H54 (cell line): ENCODE results near the gene ERMARD.

Source experiments
- DNase-seq: peaks from one replicate; pipeline ENCODE4 v3.0.0; 2011; ENCODE audit warnings: low spot score, mixed read lengths; ENCODE audit not compliant: insufficient read length
- FAIRE-seq: peaks from 3 replicates; lab custom pipeline; 2011; peaks lifted over from hg19 to GRCh38; lab: Jason Lieb, UNC
- POLR2A ChIP-seq: IDR thresholded peaks from 2 replicates; pipeline ENCODE4 v1.6.1; 2011; ENCODE audit warnings: low read depth, mild to moderate bottlenecking, low read length

Gene ERMARD

DNA sequence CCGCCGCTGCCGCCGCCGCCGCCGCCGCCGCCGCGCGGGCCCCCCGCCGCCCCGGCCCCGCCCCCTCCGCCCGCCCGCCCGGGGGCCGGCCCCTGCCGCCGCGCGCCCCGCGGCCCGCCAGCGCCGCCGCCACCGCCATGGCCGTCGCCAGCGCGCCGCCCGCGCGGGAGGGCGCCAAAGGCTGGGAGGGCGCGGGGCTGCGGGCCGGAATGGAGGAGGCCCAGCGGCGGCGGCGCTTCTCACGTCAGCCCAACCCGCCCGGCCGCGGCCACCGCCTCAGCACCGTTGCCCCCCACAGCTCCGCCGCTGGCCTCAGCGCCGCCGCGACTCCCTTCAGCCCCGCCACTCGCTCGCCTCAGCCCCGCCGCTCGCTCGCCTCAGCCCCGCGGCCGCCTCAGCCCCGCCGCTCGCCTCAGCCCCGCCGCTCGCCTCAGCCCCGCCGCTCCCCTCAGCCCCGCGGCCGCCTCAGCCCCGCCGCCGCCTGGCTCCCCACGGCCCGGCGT, 27.4 kb upstream of the ERMARD start:
- TF ChIP-seq POLR2A, result peak; percentile 3; the same call in 1 of the 2 replicates
- FAIRE-seq (no peak), DNase-seq (no peak)

DNA sequence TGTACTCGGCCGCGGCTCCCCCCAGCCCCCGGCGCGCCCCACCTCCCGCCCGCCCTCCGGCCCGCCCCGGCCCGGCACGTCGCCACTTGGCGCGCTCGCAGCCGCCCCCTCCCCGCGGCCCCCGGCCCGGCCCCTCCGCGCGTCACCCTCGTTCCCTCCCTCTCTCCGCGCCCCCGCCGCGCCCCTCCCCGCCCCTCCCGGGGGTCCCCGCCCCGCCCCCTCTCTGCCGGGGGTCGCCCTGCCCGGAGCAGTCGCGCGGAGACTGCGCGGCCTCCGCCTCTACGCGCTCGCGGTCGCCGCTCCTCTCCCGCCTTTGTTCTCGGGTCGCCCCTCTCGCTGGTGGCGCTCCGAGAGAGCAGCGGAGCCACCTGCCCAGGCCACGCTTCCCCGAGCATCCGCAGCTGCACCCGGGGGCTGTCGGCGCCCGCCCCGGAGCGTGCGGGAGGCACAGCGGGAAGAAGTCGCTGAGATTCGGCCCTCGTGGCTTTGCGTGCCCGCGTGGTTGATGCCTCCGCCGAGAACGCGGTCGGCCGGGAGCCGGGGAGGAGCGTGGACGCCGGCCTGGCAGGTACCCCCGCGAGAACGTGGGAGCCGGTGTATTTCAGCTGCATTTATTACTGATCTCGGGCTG, 26.8 kb upstream of the ERMARD start, which contains the start of gene PHF10:
TSS of gene PHF10 (minus strand) at position 7 of the 631 bp plus-strand sequence. CDS start 569 bp downstream, outside the sequence.
- DNase-seq (no peak), FAIRE-seq (no peak)
- no peak for TF ChIP-seq POLR2A

DNA sequence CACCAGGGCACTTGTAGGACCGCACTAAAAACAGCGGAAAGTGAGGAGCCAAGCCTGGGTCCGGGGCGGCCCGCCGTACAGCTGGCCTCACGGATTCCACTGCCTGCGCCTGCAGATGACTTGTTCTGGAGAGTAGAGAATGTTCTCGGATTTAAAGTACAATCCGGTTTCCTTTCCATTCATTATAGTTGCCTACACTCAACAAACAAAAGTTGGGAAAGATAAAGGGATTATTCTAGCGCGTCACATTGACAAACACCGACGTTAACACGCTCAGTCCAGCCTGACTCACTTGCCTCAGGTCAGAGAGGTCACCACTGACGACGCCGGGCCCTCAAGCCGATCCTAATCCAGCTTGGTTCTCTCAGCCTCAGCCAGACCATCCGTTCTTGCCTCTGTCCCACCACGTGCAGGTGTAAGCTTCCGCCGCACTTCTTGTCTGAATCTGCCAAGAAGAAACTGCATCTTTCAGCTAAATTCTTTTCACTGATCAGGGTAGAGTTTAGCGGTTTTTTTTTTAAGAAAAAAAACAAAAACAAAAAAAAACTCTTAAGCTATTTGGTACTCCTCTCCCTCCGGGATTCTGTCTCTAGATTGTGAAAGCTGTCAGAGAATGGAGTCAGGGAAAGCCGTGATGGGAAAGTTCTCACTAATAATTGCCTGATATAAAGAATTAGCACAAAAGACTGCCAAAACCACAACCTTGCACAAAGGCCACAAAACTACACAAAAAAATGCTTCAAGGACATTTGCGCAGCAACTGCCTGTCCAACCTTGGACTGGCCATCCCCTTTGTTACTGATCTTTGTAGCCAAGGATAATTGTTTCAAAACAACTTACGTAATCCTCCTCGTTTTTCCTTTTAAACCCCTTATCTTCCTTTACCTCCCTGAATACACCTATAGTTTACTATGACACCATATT, 26.0 kb upstream of the ERMARD start:
- FAIRE-seq (no peak), DNase-seq (no peak)
- TF ChIP-seq POLR2A, result no peak

DNA sequence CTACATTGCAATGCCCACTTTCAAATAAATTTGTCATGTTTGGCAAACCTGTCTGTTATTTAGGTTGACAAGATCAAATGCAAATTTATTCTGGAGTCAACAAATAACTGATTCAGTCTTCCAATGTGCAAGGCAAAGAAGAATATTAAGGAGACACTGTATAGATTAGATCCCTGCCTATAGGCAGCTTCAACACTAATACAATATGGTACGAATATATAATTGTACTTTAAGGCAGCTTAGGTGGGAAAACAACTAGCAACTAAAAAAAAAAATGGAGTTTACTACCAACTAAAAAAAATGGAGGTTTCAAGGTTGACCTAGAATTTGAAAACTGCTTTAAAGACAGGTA, 25.4 kb upstream of the ERMARD start:
- no peak for DNase-seq
- no peak for FAIRE-seq
- TF ChIP-seq POLR2A, result no peak

DNA sequence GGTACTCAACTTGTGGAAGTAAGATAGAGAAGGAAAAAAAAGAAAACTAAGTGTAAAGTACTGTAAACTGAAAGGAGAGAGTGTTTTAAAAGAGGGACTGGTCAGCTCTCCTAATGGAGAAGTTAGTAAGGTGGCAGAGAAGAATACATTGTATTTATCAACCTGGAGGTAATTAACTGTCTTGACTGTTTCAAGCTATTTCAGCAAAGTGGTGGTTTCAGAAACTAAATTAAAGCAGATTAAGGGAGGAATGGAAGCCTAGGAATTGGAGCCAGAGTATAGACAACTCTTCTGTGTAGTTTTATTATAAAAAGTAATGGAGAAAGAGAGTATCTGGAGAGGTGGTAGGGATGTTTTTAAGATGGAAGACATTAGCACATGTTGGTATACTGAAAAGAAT, 24.5 kb upstream of the ERMARD start:
- FAIRE-seq (no peak), DNase-seq (no peak)
- TF ChIP-seq POLR2A, result no peak

DNA sequence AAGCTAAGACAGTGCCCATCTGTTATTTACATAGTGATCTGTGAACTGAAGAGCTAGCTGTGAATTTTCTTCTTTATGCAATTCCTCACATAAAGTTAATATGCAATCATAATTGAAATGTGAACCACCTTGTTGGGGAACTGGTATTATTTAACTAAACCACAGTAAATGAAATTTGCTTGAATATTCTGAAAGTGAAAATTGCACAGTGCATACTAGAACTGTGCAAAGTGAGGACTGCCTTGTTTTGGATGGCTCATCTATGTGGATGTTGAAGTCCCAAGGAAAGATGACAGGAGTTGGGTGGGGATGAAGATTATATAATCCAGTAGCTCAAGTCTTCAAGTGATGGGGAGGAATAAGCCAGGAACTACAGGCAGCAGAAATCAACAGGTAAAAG, 21.5 kb upstream of the ERMARD start:
- TF ChIP-seq POLR2A, result no peak
- DNase-seq (no peak), FAIRE-seq (no peak)

DNA sequence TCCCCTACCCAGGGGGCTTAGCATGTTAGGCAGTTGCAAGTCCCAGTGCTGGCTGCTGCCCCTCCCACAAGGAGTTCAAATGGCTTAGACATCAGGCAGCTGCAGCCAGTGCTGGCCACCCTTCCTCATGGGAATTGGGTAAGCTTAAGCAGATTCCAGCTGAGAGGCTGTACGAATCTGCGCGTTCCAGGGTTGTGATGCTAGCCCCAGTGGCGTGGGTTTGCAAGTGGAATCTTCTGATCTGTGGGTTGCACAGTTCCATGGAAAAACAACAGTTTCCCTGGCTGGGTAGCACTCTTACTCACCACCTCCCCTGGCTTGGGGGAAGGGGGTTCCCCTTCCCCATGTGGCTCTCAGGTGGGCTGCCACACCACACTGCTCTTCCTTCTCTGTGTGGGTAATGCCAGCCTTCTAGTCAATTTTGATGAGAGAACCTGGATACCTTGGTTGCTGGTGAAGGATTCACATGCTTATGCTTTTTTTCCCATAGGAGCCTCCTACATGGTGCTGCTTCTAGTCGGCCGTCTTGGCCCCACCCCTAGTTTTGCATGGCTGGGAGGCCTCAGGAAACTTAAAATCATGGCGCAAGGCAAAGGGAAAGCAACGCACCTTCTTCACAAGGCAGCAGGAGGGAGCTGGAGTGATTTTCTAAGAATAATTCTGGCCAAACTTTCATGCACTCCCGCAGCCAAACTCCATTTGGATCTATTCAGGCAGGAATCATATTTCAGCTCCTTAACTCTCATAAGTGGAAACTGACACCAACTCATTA, 13.0 kb upstream of the ERMARD start:
- FAIRE-seq, result no peak
- TF ChIP-seq POLR2A, result no peak
- DNase-seq, result no peak

DNA sequence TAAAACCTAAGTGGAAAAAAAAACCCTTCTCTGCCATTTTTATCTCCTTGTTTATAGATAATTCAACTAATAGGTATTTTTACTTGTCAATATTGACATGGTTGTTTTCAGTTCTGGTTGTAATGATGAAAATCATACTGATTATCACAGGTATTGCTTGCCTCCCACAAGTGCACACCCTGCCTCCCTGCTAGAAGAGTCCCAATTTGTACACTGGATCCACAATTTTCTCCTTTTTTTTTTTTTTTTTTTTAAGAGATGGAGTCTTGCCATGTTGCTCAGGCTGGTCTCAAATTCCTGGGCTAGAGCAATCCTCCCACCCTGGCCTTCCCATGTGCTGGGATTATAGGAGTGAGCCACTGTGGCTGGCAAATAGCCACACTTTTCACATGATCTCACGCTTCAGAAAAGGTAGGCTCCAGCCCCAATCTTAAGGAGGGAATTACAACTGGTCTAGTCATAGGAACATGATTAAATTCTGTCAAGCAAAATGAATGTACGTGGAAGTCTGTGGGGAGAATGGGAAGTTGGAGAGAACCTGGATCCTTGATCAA, 12.4 kb upstream of the ERMARD start:
- DNase-seq (no peak), FAIRE-seq (no peak)
- no peak for TF ChIP-seq POLR2A

DNA sequence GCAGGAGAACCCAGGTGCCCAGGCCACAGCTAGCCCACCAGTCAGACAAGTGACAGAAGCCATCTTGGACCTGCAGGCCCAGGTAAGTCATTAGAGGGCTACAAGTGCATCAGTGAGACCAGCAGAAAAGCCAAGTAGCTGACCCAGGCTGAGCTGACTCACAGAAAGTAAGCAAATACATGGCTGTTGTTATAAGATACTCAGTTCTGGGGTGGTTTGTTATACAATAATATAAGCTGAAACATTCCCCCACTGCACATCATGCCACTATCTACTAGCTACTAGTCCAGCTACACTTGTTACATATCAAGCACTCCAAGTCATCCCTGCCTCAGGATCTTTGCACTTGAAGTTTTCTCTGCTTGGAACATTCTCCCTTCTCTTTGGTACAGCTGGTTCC, 10.1 kb upstream of the ERMARD start:
- DNase-seq (no peak), FAIRE-seq (no peak)
- TF ChIP-seq POLR2A, result no peak

DNA sequence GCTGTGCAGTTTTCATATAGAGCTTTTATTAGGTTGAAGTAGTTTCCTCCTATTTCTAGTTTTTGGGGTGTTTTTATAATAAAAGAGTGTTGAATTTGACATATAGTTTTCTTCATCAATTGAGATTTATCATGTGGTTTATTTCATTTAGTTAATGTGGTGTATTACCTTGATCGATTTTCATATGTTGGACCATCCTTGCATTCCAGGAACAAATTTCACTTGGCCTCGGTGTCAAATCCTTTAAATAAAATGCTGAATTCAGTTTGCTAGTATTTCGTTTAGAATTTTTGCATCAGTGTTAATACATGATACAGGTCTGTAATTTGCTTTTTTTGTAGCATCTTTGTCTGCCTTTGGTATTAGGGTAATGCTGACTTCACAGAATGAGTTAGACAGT, 6.0 kb upstream of the ERMARD start:
- TF ChIP-seq POLR2A, result no peak
- no peak for FAIRE-seq
- no peak for DNase-seq

DNA sequence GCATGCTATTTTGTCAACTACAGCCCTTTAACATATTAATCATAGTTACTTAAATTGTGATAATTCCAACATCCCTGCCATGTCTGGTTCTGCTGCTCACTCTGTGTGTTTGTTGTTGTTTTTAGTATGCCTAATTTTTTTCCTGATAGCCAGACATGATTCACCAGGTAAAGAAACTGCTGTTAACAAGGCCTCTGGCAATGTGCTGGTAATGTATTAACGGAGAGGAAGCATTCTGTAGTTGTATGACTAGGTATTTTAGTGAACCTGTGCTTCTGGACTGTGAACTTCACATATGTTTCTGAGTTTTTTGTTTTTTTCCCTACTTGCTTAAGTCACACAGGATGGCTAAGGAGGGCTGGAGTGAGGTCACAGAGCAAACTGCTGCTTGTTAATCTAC, 4.9 kb upstream of the ERMARD start:
- no peak for FAIRE-seq
- TF ChIP-seq POLR2A, result no peak

DNA sequence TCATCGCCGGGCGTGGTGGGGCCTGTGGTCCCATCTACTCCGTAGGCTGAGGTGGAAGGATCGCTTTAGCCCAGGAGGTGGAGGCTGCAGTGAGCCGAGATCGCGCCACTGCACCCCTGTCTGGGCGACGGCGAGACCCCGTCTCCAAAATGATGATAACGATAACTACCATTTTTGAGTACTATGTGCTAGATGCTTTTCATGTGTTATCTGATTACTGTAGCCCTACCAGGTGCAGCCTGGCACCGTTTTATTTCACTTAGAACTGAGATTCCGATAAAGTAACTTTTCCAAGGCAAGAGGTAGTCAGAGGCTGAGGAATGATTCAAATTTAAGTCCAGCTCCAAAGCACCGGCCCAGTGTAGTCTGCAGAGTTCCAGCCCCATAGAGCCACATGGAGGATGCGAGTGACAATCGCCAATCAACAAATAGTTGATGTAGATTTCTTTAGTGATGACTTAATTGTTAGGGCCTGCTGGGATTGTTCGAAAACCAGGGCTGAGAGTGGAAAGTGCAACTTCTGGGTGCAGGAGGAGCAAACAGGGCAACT, 727 bp downstream of the ERMARD start:
- FAIRE-seq, result no peak
- TF ChIP-seq POLR2A, result no peak
- no peak for DNase-seq

More for the DNA sequence above, 4.9 kb upstream of the ERMARD start:
- no peak for DNase-seq

DNA sequence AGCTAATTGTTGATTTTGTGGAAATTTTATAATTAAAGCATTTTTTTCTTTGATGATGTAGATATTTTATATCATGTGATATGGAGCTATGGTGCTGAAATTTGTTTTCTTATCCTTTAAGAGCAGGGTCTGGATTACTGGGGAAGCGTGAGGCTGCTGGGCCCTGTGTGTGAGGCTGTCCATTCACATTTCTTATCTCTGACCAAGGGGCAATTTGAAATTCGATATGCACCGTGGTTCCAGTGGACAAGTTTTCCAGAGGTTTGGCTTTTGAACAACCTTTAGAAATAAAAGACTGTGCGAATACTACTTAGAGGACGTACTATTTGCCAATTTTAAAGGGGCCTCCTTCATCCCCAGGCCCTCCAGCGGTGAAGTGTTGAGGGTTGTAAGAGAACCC, 3.7 kb downstream of the ERMARD start:
- no peak for TF ChIP-seq POLR2A
- FAIRE-seq (no peak), DNase-seq (no peak)
